H1 (cell line): ENCODE results near the gene CCDC91. TPM values are rescaled to one million over a fixed set of nuclear protein-coding genes. Genes with fewer than 3 reads are reported as not detected.

ENCODE experiments used
- ASH2L ChIP-seq: fragments of 200-600, 300-600 bp; sonication (generic); IDR thresholded peaks from one replicate; pipeline ENCODE4 v1.7.1; 2017; ENCODE audit warnings: low read length
- ATF2 ChIP-seq: IDR thresholded peaks from 2 replicates; pipeline ENCODE4 v1.6.1; 2012; ENCODE audit warnings: low read length, inconsistent platforms
- CHD7 ChIP-seq: fragments of 300-600 bp; sonication (generic); IDR thresholded peaks from 2 replicates; pipeline ENCODE4 v1.7.1; 2012; ENCODE audit warnings: low read length, moderate library complexity, mild to moderate bottlenecking, inconsistent platforms; ENCODE audit not compliant: insufficient replicate concordance
- EP300 ChIP-seq, 2 experiments: IDR thresholded peaks; 1 replicate in 1 of 2; 2 replicates in 1 of 2; pipeline ENCODE4 v1.6.1; 2011 to 2012; ENCODE audit warnings: low read depth in 2 of 2, low read length in 2 of 2, mild to moderate bottlenecking in 2 of 2, borderline replicate concordance in 1 of 2, inconsistent platforms in 1 of 2, moderate library complexity in 1 of 2
- KDM5A ChIP-seq: fragments of 200-600 bp; IDR thresholded peaks from 2 replicates; pipeline ENCODE4 v1.7.1; 2012; ENCODE audit warnings: mild to moderate bottlenecking, low read length, inconsistent platforms, mixed read lengths
- MAX ChIP-seq: IDR thresholded peaks from 2 replicates; pipeline ENCODE4 v1.6.1; 2012; ENCODE audit warnings: inconsistent platforms
- POLR2AphosphoS5 ChIP-seq: IDR thresholded peaks from 2 replicates; pipeline ENCODE4 v1.6.1; 2011; ENCODE audit warnings: low read depth, low read length
- SP2 ChIP-seq: IDR thresholded peaks from 2 replicates; pipeline ENCODE4 v1.6.1; 2012; ENCODE audit warnings: mild to moderate bottlenecking, low read length, inconsistent platforms
- polyA plus RNA-seq, 7 experiments: library from polyadenylated mRNA; depleted of rRNA in 3 of 7; stranded (reverse) in 5 of 7; unstranded in 2 of 7; fragments of >200 nt in 5 of 7; fragments of 200-250 nt in 2 of 7; gene quantifications; 1 replicate in 5 of 7; 2 replicates in 1 of 7; 4 replicates in 1 of 7; pipeline versions ENCODE4 v1.2.1 to v1.2.3, GENCODE V29; 2011 to 2013; ENCODE audit warnings: missing spikeins in 2 of 7, mixed read lengths in 2 of 7
- total RNA-seq: library from RNA; stranded (reverse); fragmentation: NEBNext Ultra II Directional; extraction: Animal tissue kit (Norgen Biotek cat#: 25700); gene quantifications from 2 replicates; pipeline ENCODE4 v1.2.1, GENCODE V29; 2021

CCDC91 gene
- total and polyA plus RNA-seq, 2 of the 8 experiments (the other 6 are each of a cell fraction or from before 2014, with no cell fraction given): 8.6 to 23.1 TPM

GRCh38 chr12:28527631-28528249 is 337.5 kb downstream of the CCDC91 start (continued):
- no peak for TF ChIP-seq CHD7
- no peak for TF ChIP-seq POLR2AphosphoS5
- no peak for TF ChIP-seq ASH2L
- TF ChIP-seq ATF2: no peak
- TF ChIP-seq MAX: no peak
- TF ChIP-seq EP300 (IDR thresholded peaks at IDR 0.05; ENCODE audit: borderline replicate concordance in 1 of 2, low read depth in 2 of 2, low read length in 2 of 2): no peak
- TF ChIP-seq SP2: no peak
- no peak for TF ChIP-seq KDM5A
